ENCODE results near the gene CCDC6. TPM values are rescaled to one million over a fixed set of nuclear protein-coding genes. Genes with fewer than 3 reads are reported as not detected.

Gene CCDC6
- total RNA-seq, 1 experiment from 2014 or later, result 54.9 TPM

GRCh38 chr10:59792812-59793211 lies 113.5 kb downstream of the CCDC6 start (continued):
- TF ChIP-seq ZBTB33 (IDR thresholded peaks at IDR 0.05; ENCODE audit: extremely low read depth, insufficient replicate concordance, low read length) (no peak), SIN3A (IDR thresholded peaks at IDR 0.05; ENCODE audit: low read depth) (no peak), CBX3 (IDR thresholded peaks at IDR 0.05; ENCODE audit: low read depth) (no peak), EZH2 (IDR thresholded peaks at IDR 0.05) (no peak), JUND (IDR thresholded peaks at IDR 0.05) (no peak), ZNF274 (IDR thresholded peaks at IDR 0.05; ENCODE audit: low read depth, low read length) (no peak), RAD21 (IDR thresholded peaks at IDR 0.05; ENCODE audit: low read depth) (no peak), EZH2phosphoT487 (IDR thresholded peaks at IDR 0.05; ENCODE audit: borderline replicate concordance) (no peak)

GRCh38 chr10:59791601-59792000 lies 114.8 kb downstream of the CCDC6 start:
- no peak for DNase-seq (ENCODE audit: low read depth, low spot score)
- no peak overlapping the region for H3K27ac ChIP-seq (ENCODE audit: low read depth, low read length)
- no peak overlapping the region for H2AFZ ChIP-seq (ENCODE audit: low read depth, low read length, poor library complexity, severe bottlenecking)
- TF ChIP-seq EGR1 (IDR thresholded peaks at IDR 0.05; ENCODE audit: low read depth) (no peak), POLR2AphosphoS5 (IDR thresholded peaks at IDR 0.05; ENCODE audit: low read depth, low read length) (no peak), MAX (IDR thresholded peaks at IDR 0.05) (no peak), SP1 (IDR thresholded peaks at IDR 0.05; ENCODE audit: low read depth) (no peak), SIN3A (IDR thresholded peaks at IDR 0.05; ENCODE audit: low read depth) (no peak), ZFX (IDR thresholded peaks at IDR 0.05) (no peak), RAD21 (IDR thresholded peaks at IDR 0.05; ENCODE audit: low read depth) (no peak), TCF7L2 (IDR thresholded peaks at IDR 0.05; ENCODE audit: borderline replicate concordance, extremely low read depth, insufficient read depth, insufficient read length) (no peak), CEBPB (IDR thresholded peaks at IDR 0.05; ENCODE audit: low read depth) (no peak), ATF3 (IDR thresholded peaks at IDR 0.05) (no peak), ELF1 (IDR thresholded peaks at IDR 0.05; ENCODE audit: borderline replicate concordance, low read depth) (no peak), SRF (IDR thresholded peaks at IDR 0.05; ENCODE audit: low read depth) (no peak), REST (IDR thresholded peaks at IDR 0.05; ENCODE audit: low read depth) (no peak), ZNF274 (IDR thresholded peaks at IDR 0.05; ENCODE audit: low read depth, low read length) (no peak), EZH2phosphoT487 (IDR thresholded peaks at IDR 0.05; ENCODE audit: borderline replicate concordance) (no peak), CBX3 (IDR thresholded peaks at IDR 0.05; ENCODE audit: low read depth) (no peak)
- ChIA-PET RAD21 (ENCODE audit: low non-redundant PET in 1 of 2, low total read pairs in 2 of 2, uncharacterized antibody in 2 of 2, unreplicated experiment in 2 of 2) (no interaction called here), CTCF (no interaction called here), POLR2A (no interaction called here)
- H3K79me2 ChIP-seq (ENCODE audit: insufficient read depth, low read length), result no peaks in the 10 kb centered on the region
- no peak overlapping the region for H3K9ac ChIP-seq (ENCODE audit: low read length)
- H3K9me3 ChIP-seq (ENCODE audit: control insufficient read depth in 1 of 2, insufficient read depth in 1 of 2, low read depth in 1 of 2, low read length in 2 of 2), result no peaks in the 10 kb centered on the region
- BruUV-seq (replicated peaks), result no TSS peak
- peaks cover 4 to 14% of the 10 kb centered on the region in 2 experiments; a peak in 2 of 4 replicates for H3K36me3 ChIP-seq (ENCODE audit: control insufficient read depth in 1 of 2, insufficient read depth in 2 of 2, low read length in 2 of 2)
- no peak overlapping the region for H3K4me3 ChIP-seq (replicated peaks in 1 of 2; ENCODE audit: low read depth in 1 of 2, low read length in 2 of 2)
- no peaks in the 10 kb centered on the region for H3K9me2 ChIP-seq (ENCODE audit: insufficient read depth)
- no peaks in the 10 kb centered on the region; the same call in 1 of the 2 replicates for H4K20me1 ChIP-seq (ENCODE audit: insufficient read depth)
- ATAC-seq, result no peak
- intact Hi-C loops (cut with micrococcal nuclease), result no loop called here
- no peaks in the 10 kb centered on the region for H3K4me1 ChIP-seq (ENCODE audit: control insufficient read depth in 1 of 2, insufficient read depth in 2 of 2, low read length in 2 of 2)
- no peak overlapping the region for H3K4me2 ChIP-seq (ENCODE audit: low read length)
- H3K27me3 ChIP-seq (ENCODE audit: insufficient read depth, low read length), result no peaks in the 10 kb centered on the region
